Globus pallidus (tissue), 1 donor: ENCODE measurements around the gene BMPER.

Source experiments
- DNase-seq: peaks from one replicate; pipeline ENCODE4 v3.0.0-alpha.2; 2015; ENCODE audit warnings: low spot score

Gene BMPER

GRCh38 chr7:34093276-34093675, 187.9 kb downstream of the BMPER start:
- DNase-seq: no peak

- peak; percentile 19 for DNase-seq
Measured at GRCh38 chr7:34096198-34096651, 190.9 kb downstream of the BMPER start.

GRCh38 chr7:34096777-34097176, 191.4 kb downstream of the BMPER start:
- no peak for DNase-seq

GRCh38 chr7:34100661-34101060, 195.3 kb downstream of the BMPER start:
- no peak for DNase-seq

- DNase-seq: no peak
Measured at GRCh38 chr7:34104115-34104514, 198.8 kb downstream of the BMPER start.

GRCh38 chr7:34104992-34105391, 199.7 kb downstream of the BMPER start:
- no peak for DNase-seq

GRCh38 chr7:34107276-34107675, 201.9 kb downstream of the BMPER start:
- DNase-seq: no peak

- no peak for DNase-seq
Measured at GRCh38 chr7:34108165-34108564, 202.8 kb downstream of the BMPER start.

- DNase-seq: no peak
Measured at GRCh38 chr7:34109936-34110780, 204.8 kb downstream of the BMPER start.

GRCh38 chr7:34111031-34111430, 205.7 kb downstream of the BMPER start:
- no peak for DNase-seq

GRCh38 chr7:34115503-34115902, 210.2 kb downstream of the BMPER start:
- no peak for DNase-seq

- no peak for DNase-seq
Measured at GRCh38 chr7:34117573-34117972, 212.2 kb downstream of the BMPER start.

- DNase-seq: no peak
Measured at GRCh38 chr7:34121366-34121765, 216.0 kb downstream of the BMPER start.

GRCh38 chr7:34123316-34123715, 218.0 kb downstream of the BMPER start:
- no peak for DNase-seq

GRCh38 chr7:34124765-34125164, 219.4 kb downstream of the BMPER start:
- no peak for DNase-seq

- no peak for DNase-seq
Measured at GRCh38 chr7:34128762-34129161, 223.4 kb downstream of the BMPER start.

- DNase-seq: no peak
Measured at GRCh38 chr7:34130558-34131295, 225.4 kb downstream of the BMPER start.

GRCh38 chr7:34131371-34131770, 226.0 kb downstream of the BMPER start:
- DNase-seq: no peak

- no peak for DNase-seq
Measured at GRCh38 chr7:34133356-34133982, 228.1 kb downstream of the BMPER start.

GRCh38 chr7:34133983-34134782, 228.8 kb downstream of the BMPER start:
- DNase-seq: peak; percentile 9

- no peak for DNase-seq
Measured at GRCh38 chr7:34135924-34136323, 230.6 kb downstream of the BMPER start.

GRCh38 chr7:34136698-34137097, 231.4 kb downstream of the BMPER start:
- DNase-seq: no peak
